C4-2B (cell line): ENCODE data around the gene ZNF264.
A peak's percentile ranks its signal among the peaks of the same experiment; 100 is the strongest.

Experiments used
- H3K27ac ChIP-seq: fragments of 450-650 bp; 2 replicates; pipeline ENCODE4 v1.5.1; 2017
- CTCF ChIP-seq: fragments of 450-650 bp; conservative IDR thresholded peaks from 2 replicates; pipeline ENCODE4 v1.5.1; 2017; ENCODE audit warnings: mild to moderate bottlenecking
- ZFX ChIP-seq: fragments of 450-650 bp; IDR thresholded peaks from 2 replicates; pipeline ENCODE4 v1.6.1; 2017

The ZNF264 gene

GRCh38 chr19:57191141-57192076 lies at the start of gene ZNF264:
Gene ZNF264, plus strand, starts transcription at chr19:57191500. Its CDS starts 414 bp downstream, at chr19:57191914.
- peak within 1 kb of the TSS; percentile 85 for H3K27ac ChIP-seq
- TF ChIP-seq CTCF: no peak
- TF ChIP-seq ZFX: peak; percentile 91

- no peak for TF ChIP-seq CTCF
- no peak for TF ChIP-seq ZFX
- H3K27ac ChIP-seq: no peak overlapping the region
These were observed 49.6 kb upstream of the ZNF264 start for GRCh38 chr19:57141699-57142098.

DNA sequence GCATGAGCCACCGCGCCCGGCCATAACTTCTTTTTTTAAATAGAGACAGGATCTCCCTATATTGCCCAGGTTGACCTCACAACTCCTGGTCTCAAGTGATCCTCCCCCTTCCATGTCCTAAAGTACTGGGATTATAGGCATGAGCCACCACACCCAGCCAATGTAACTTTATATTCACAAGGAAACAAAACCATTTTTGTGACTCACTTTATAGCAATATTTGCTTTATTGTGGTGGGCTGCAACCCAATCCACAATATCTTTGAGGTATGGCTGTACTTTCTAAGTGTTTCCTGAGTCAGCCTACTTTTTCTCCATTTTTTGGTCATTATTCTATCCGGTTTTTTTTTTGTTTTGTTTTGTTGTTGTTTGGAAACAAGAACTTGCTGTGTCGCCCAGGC lies 38.4 kb upstream of the ZNF264 start:
- TF ChIP-seq ZFX (no peak), CTCF (no peak)
- H3K27ac ChIP-seq: no peak overlapping the region

DNA sequence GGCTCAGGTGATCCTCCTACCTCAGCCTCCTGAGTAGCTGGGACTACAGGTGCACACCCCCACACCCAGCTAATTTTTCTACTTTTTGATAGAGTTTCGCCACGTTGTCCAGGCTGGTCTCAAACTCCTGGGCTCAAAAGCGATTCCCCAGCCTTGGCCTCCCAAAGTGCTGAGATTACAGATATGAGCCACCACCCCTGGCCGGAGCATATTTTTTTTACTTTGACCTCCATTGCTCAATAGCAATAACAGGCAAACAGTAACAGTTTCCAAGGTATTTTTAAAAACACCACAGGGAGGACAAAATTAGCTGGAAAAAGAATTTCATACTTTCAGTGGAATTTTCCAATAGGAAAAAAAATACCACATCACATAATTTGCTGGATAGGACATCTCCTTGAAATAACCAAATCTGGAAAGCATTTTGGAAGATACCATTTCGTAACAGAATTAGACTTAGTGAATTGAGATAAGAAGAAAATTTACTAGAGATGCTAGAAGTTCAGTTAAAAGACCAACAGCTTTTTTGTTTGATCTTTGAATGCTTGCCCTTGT lies 29.2 kb upstream of the ZNF264 start:
- TF ChIP-seq ZFX: no peak
- no peak for TF ChIP-seq CTCF
- no peak overlapping the region for H3K27ac ChIP-seq

GRCh38 chr19:57165846-57166245 lies 25.5 kb upstream of the ZNF264 start:
- H3K27ac ChIP-seq: no peak overlapping the region
- TF ChIP-seq ZFX (no peak), CTCF (no peak)

GRCh38 chr19:57167385-57167784 lies 23.9 kb upstream of the ZNF264 start, which contains the start of gene DUXA:
Gene DUXA, minus strand, starts transcription at chr19:57167485. Its CDS starts 42 bp downstream, at chr19:57167443.
- H3K27ac ChIP-seq: no peak within 1 kb of the TSS
- no peak for TF ChIP-seq CTCF
- no peak for TF ChIP-seq ZFX

DNA sequence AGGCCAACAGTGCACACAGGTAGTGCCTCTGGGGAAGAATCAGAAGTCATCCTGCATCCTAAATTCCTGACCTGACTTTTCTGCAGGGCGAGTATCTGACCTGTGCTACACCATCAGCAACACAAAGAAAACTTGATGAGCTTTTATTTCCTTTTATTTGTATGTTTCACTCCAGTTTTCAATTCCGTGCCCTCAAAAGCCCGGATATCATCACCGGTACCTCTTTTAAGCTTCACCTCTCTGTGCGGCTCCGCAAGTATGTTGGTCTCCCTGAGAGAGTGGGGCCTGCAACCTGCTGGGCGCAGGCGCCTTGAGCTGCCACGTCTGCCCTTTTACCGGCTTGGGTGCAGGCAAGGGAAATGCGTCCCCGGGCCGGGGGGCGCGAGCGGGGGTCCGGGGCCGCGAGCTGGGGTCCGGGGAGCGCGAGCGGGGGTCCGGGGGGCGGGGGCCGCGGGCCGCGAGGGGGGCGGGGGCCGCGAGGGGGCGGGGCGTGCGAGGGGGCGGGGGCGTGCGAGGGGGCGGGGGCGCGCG lies 19.7 kb upstream of the ZNF264 start:
- TF ChIP-seq CTCF (no peak), ZFX (no peak)
- no peak overlapping the region for H3K27ac ChIP-seq
